A673 (cell line): ENCODE data around the gene ABHD6. TPM values are rescaled to one million over a fixed set of nuclear protein-coding genes. Genes with fewer than 3 reads are reported as not detected.

Experiments used
- BruUV-seq: library from RNA; stranded (reverse); fragments of 400-500 nt; replicated peaks from 2 replicates; lab custom pipeline; 2021; lab: Mats Ljungman, UMichigan
- CTCF ChIA-PET: fragments of 300-600 bp; sonication (Branson Sonifier 250); formaldehyde crosslinking; loops from one replicate; lab custom pipeline; 2022; ENCODE audit warnings: antibody characterized with exemption; lab: Charles Lee
- POLR2A ChIA-PET: fragments of 300-600 bp; sonication (Branson Sonifier 250); formaldehyde crosslinking; loops from one replicate; lab custom pipeline; 2022; ENCODE audit warnings: antibody characterized with exemption; ENCODE audit not compliant: low non-redundant PET; lab: Charles Lee
- DNase-seq: peaks from one replicate; pipeline ENCODE4 v3.0.0-alpha.2; 2015; ENCODE audit warnings: low spot score
- H3K27ac ChIP-seq: fragments of 200-600 bp; sonication (generic); 2 replicates; pipeline ENCODE4 v1.5.1; 2016; ENCODE audit warnings: mixed run types, low read depth, mild to moderate bottlenecking, mixed read lengths, antibody characterized with exemption, low read length; ENCODE audit not compliant: poor library complexity, severe bottlenecking
- H3K27me3 ChIP-seq: fragments of 200-600 bp; sonication (generic); replicated peaks from 2 replicates; pipeline ENCODE4 v1.6.1; 2017; ENCODE audit warnings: mixed run types, low read depth, mild to moderate bottlenecking, mixed read lengths, antibody characterized with exemption, low read length; ENCODE audit not compliant: insufficient read depth, poor library complexity
- H3K36me3 ChIP-seq: fragments of 200-600 bp; sonication (generic); 2 replicates; pipeline ENCODE4 v1.6.1; 2016; ENCODE audit warnings: mixed run types, mild to moderate bottlenecking, mixed read lengths, antibody characterized with exemption, low read length; ENCODE audit not compliant: insufficient read depth, poor library complexity, severe bottlenecking
- H3K4me1 ChIP-seq: fragments of 200-600 bp; sonication (generic); 2 replicates; pipeline ENCODE4 v1.6.1; 2017; ENCODE audit warnings: mixed run types, mild to moderate bottlenecking, mixed read lengths, antibody characterized with exemption, low read length; ENCODE audit not compliant: insufficient read depth, poor library complexity, severe bottlenecking
- H3K4me3 ChIP-seq: fragments of 200-600 bp; sonication (generic); 2 replicates; pipeline ENCODE4 v1.5.1; 2016; ENCODE audit warnings: low read depth, mixed run types, mild to moderate bottlenecking, mixed read lengths, low read length; ENCODE audit not compliant: poor library complexity, severe bottlenecking
- H3K9me3 ChIP-seq: fragments of 200-600 bp; sonication (generic); 2 replicates; pipeline ENCODE4 v1.6.1; 2016; ENCODE audit warnings: mixed run types, low read depth, mild to moderate bottlenecking, mixed read lengths, antibody characterized with exemption, low read length; ENCODE audit not compliant: poor library complexity, severe bottlenecking
- CTCF ChIP-seq: fragments of 300-800, 200-600 bp; sonication (generic); conservative IDR thresholded peaks from 2 replicates; pipeline ENCODE4 v1.5.1; 2017; ENCODE audit warnings: low read depth, mild to moderate bottlenecking, antibody characterized with exemption, low read length, moderate library complexity, mixed read lengths
- EZH2 ChIP-seq: fragments of 200-600 bp; sonication (generic); IDR thresholded peaks from 2 replicates; pipeline ENCODE4 v1.6.1; 2017; ENCODE audit warnings: borderline replicate concordance, low read depth, mild to moderate bottlenecking, mixed read lengths, antibody characterized with exemption, low read length; ENCODE audit not compliant: poor library complexity, severe bottlenecking
- intact Hi-C: fragments of 100-400 bp; cut with micrococcal nuclease; formaldehyde crosslinking; loops from one replicate; pipeline ENCODE4 v1.10.0; 2022; ENCODE audit not compliant: unreplicated experiment
- total RNA-seq: library from RNA; stranded (reverse); gene quantifications from 2 replicates; pipeline ENCODE4 v1.2.3, GENCODE V29; 2021

Gene ABHD6
- total RNA-seq, 1 experiment from 2014 or later: 155 TPM

GRCh38 chr3:58299839-58300516, 62.4 kb downstream of the ABHD6 start:
- no peak for DNase-seq
- intact Hi-C loops: loop anchor here (2.0 kb wide), 1 partner anchor 113 kb away; no protein-coding TSS in a partner anchor
- no peak overlapping the region for H3K4me3 ChIP-seq
- no TSS peak for BruUV-seq
- POLR2A ChIA-PET: interaction anchor here (0.6 kb wide), 1 partner anchor 75 kb away, joined by 3 read pairs; no protein-coding TSS in a partner anchor
- peaks cover 28% of the 10 kb centered on the region for H3K4me1 ChIP-seq
- H3K27ac ChIP-seq: peak overlapping the region; percentile 37
- CTCF ChIA-PET: interaction anchor here (1.2 kb wide), 1 partner anchor 112 kb away, joined by 3 read pairs; no protein-coding TSS in a partner anchor
- TF ChIP-seq CTCF (peak; percentile 42; the same call in 1 of the 2 replicates), EZH2 (no peak)
- H3K9me3 ChIP-seq: no peaks in the 10 kb centered on the region
- H3K36me3 ChIP-seq: peaks cover 9% of the 10 kb centered on the region
- no peaks in the 10 kb centered on the region for H3K27me3 ChIP-seq

GRCh38 chr3:58305882-58306711, 68.5 kb downstream of the ABHD6 start, which contains the start of the genes HTD2 and RPP14:
TSS of gene HTD2 (plus strand) at chr3:58306520. CDS start at chr3:58317614, 11,094 bp downstream.
TSS of gene RPP14 (plus strand) at chr3:58306245. CDS start at chr3:58310330, 4,085 bp downstream.
- H3K4me3 ChIP-seq: peak within 1 kb of the TSS; percentile 93
- no peaks in the 10 kb centered on the region for H3K9me3 ChIP-seq
- peak within 1 kb of the TSS; percentile 95 for H3K27ac ChIP-seq
- no peaks in the 10 kb centered on the region for H3K27me3 ChIP-seq
- peaks cover 10% of the 10 kb centered on the region for H3K36me3 ChIP-seq
- ChIA-PET POLR2A (no interaction called here), CTCF (interaction anchor here (0.8 to 1.5 kb wide), 5 partner anchors 10 to 324 kb away, joined by 3 to 5 read pairs (median 3); no protein-coding TSS in a partner anchor)
- H3K4me1 ChIP-seq: no peaks in the 10 kb centered on the region
- TF ChIP-seq CTCF (peak; percentile 80), EZH2 (no peak)
- intact Hi-C loops: loop anchor here (5.0 kb wide), 4 partner anchors 69 to 326 kb away; partner anchors contain the start of gene ABHD6
- peak; percentile 94 for DNase-seq
- TSS peak; percentile 32 for BruUV-seq

GRCh38 chr3:58307639-58308215, 70.1 kb downstream of the ABHD6 start:
- ChIA-PET POLR2A (no interaction called here), CTCF (interaction anchor here (0.6 to 1.2 kb wide), 3 partner anchors 66 to 322 kb away, joined by 3 read pairs; no protein-coding TSS in a partner anchor)
- H3K27me3 ChIP-seq: no peaks in the 10 kb centered on the region
- H3K9me3 ChIP-seq: no peaks in the 10 kb centered on the region
- peak overlapping the region; percentile 95 for H3K27ac ChIP-seq
- peak; percentile 45 for DNase-seq
- no TSS peak for BruUV-seq
- no peak for TF ChIP-seq EZH2
- peak; percentile 56 for TF ChIP-seq CTCF
- peaks cover 22% of the 10 kb centered on the region for H3K36me3 ChIP-seq
- H3K4me1 ChIP-seq: no peaks in the 10 kb centered on the region
- intact Hi-C loops: loop anchor here (5.0 kb wide), 4 partner anchors 70 to 325 kb away; partner anchors contain the start of gene ABHD6
- peak overlapping the region; percentile 93 for H3K4me3 ChIP-seq
